Inflammatory macrophage (primary cell): ENCODE data around the gene CBFA2T2.
"Not testable (repeated sequence)": the region's sequence is repeated elsewhere in the genome, so short reads cannot be mapped to it uniquely, and the experiment has no call there.

Experiments
- DNase-seq, 2 donors: peaks; one replicate each; pipeline ENCODE4 v3.0.0-alpha.2; 2020 to 2022

Gene CBFA2T2

DNA sequence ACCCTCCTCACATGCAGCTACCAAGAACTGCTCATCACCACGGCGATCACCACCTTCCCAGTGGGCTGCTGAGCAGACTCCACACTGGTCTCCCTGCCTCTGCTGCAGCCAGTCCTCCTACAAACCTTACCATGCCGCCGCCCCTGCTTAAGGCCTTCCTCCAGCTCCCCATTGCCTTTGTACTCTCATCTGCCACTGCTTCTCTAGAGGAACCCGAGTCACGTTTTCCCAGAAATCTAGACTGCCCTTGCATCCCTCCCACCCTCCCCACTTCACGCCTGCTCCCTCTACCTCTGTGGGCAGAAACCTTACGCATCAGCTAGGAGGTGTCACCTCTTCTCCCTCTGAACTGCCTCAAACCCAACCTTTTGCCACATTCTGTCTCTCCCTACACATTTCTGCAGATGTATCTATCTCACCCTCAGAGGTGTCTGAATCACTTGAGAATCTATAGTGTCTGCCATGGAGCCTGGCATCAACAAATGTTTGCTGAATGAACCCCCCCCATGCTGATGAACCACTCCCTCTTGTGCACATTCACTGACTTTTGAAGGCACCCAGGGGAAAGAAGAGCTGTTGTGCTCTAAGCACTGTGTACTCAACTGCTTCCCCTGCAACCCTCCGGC lies 191.9 kb downstream of the CBFA2T2 start:
- no peak for DNase-seq

DNA sequence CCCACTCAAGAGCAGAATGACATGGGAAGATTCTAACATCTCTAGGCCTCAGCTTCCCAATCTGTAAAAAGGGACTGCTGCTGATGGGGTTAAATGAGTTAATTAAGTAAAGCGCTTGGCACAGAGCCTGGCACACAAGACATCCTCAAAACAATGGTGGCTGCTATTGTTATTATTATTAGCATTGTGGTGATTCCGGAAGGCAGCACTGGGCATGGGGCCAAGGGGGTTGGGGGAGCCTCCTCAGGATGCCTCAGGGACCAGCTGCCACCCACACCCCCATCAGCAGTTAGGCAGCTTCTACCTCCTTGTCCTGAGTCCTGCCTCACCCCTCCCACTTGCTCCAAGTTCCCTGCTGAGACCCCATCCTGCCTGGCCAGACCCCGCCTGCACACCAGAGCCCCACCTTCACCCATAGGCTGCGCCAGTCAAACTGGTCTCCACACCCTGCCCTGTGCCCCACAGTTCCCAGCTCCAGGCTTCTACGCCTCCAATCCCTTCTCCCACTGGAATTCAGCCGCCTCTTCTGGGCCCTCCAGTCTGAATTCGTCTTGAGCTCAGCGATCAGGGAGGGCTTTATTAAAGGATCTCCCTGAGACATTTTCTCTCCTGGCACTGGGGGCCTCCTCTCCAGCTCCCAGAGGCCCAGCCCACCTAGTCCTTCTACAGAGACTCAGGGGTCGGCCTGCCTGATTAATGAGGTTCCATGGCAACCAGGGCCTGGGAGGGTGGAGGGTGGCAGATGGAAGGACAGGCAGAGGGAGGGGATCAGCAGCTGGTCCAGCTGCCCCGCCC lies 194.8 kb downstream of the CBFA2T2 start:
- no peak for DNase-seq

DNA sequence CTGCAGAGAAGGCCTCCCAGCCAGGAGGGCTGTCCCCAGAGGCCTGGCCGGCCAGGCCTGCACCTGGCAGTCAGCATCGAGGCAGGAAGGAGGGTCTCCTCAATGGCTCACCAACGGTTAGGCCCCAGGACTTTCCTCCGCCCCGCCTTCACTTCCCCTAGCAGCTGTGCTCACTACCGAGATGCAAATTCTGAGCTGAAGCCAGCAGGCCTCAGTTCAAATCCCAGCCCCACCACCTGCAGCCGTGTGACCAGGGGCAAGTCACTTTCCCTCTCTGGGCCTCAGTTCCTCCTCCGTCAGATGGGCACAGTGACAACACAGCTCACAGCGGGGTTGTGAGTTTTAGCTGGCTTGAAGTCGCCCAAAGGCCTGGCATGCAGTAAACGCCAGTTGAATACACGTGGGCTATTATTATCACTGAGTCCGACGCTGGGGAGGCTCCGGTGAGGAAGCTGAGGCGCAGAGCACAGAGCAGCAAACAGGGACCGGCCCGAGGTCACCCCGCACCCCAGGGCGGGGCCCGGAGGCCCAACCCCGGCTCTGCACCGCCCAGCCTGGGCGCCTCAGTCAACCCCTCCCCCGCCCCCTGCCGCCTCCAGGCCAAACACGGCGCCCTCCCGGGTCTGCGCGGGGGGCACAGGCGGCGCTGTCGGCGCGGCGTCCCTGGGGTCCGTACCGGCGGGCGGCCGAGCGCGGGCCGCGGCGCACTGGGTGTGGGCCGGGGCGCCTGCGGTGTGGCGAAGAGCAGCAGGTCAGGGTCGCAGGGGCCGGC lies 195.6 kb downstream of the CBFA2T2 start:
- DNase-seq, result peak; percentile 45 to 56

DNA sequence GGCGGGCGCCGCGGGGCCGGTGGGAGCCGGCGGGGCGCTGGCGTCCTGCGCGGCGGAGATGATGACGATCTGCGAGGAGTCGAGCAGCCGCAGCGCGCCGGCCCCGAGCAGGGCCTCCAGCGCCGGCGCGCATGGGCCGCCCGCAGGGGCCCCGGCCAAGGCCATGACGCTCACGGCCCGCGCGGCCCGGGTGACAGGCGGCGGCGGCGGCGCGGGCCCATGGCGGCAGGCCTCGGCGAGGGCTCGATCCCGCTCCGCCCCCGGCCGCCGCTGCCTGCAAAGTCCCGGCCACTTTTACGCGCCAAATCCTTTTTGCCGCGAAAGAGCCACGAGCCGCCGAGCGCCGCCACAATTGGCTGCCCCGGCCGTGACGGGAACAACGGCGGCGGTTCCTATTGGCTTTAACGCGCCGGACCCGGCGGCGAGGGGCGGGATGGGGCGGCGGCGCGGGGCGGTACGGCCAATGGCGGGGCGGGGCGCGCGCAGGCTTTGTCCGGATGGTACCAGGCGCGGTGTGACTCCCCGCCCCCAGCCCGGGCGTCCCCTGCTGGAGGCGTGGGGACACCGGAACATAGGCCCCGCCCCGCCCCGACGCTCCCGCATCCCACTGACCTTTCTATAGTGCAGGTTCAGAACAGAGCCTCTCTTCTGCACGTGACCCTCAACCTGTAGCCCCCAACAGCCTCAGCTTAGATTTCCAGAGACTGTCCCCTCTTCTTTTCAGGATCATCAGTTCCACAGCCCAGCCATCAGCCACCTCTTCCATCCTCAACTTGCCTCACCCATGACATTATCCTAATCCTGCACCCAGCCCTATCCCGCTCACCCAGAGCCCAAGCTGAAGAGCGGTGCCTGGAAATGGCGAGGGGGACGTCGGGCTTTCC lies 196.4 kb downstream of the CBFA2T2 start, which contains the start of gene E2F1:
Gene E2F1 (minus strand): TSS at position 286 of the 884 bp plus-strand sequence. CDS start 121 bp downstream, at position 165.
- peak; percentile 95 to 96 for DNase-seq

DNA sequence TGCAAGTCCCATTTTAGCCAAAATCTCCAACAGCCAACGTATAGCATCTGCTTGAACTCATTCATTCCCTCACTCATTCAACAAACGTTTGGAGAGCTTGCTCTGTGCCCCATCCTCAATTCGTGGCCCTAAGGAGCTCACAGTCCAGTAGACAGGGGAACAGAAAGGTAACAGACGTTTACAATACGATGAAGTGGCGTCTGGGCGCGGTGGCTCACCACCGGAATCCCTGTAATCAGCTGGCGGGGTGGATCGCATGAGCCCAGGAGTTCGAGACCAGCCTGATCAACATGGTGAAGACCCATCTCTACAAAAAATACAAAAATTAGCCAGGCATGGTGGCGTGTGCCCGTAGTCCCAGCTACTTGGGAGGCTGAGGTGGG lies 197.1 kb downstream of the CBFA2T2 start:
- no peak for DNase-seq

DNA sequence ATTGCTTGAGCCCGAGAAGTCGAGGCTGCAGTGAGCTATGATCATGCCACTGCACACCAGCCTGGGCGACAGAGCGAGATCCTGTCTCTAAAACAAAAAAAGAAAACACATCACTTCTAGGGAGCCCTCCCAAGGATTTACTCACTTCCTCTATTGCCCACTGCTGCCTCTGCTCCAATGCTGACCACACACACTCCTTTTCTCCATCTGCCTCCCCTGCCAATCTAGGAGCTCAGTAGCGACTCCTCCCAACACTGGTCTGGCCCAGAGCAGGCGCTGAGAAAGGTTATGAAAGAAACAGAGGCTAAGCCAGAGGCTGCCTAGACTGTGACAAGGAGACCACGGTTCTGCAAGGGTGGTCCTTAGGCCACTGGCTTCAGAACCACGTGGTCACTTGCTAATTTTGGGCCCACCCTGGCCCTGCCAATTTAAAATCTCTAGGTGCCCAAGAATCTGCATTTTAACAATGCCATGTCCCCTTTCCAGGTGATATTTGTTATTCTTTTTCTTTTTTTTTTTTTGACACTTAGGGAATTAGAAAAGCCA lies 197.5 kb downstream of the CBFA2T2 start:
- DNase-seq, result peak; percentile 58 to 67

DNA sequence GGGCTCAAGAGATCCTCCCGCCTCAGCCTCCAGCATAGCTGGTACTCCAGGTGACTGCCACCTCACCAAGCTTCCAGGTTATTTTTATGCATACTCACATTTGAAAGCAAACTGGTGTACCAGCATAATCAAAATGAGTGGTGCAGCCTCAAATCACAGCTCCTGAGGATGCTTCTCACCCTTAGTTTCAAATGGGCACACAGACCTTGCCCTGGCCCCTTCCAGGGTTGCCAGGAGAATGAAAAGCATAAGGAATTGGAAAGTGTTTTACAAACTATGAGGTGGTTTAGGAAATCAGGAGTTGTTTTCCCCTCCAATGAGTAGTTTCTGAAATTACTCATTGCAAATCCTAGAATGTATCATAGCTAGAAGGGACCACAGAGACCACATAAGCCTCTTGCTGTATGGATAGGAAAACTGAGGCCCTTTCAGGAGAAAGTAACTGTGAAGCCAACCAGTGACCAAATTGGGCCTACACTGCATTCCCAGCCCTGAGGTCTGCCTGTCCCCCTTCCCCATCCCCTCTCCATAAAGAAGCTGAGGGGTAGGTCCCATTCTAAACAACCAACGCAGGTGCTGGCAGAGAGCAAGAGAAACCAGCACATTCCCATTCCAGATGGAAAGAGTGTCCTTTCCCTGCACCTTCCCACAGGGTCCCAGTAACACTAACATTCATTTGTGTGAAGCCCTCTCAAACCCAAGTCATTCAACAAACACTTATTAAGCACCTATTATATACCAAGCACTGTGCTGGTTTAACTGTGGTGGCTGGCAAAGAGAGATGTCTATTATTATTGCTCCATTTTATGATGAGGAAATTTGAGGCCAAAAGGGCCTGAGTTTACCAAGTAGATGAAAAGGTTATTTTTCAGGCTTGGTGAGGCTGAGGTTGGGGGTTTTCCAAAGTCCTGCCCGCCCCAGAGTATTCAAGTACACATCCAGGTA lies 198.4 kb downstream of the CBFA2T2 start:
- DNase-seq, result no peak

DNA sequence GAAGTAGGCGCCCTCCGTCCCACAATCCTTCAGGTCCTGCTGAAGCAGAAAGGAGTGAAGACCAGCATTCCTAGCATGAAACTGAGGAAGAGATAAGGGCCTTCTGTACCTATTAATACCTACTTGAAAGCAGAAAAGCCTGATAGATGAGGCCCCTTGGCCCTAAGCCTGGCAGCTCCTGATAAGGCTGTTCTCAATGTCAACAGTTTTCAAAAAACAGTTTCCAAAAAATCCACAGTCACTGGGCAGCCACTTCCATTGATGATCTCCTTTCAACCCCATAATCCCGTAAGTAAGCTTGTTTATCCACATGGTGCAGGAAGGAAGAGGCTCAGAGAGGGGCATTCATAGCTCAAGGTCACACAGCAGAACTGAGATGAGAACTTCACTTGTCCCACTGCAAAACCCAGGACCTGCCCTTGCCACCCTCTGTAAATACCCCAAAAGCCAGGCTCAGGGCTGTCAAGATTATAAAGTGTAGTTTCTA lies 199.1 kb downstream of the CBFA2T2 start:
- DNase-seq, result no peak

DNA sequence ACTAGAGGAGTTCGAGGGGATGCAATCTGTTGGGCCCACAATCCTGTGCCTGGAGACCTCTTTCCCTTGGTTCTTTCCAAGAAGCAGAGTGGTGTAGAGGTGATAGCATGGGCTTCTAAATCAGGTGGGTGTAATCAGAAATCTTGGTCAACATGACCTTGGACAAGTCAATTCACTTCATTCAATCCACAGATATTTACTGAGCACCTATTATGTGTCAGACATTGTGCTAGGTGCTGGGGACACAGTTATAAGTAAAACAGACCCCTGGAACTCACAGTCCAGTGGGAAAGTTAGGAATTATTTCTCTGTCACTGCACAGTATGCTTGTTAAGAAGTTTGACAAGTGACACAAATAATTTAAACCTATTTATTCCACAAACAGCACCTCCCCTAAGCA lies 199.6 kb downstream of the CBFA2T2 start:
- no peak for DNase-seq

DNA sequence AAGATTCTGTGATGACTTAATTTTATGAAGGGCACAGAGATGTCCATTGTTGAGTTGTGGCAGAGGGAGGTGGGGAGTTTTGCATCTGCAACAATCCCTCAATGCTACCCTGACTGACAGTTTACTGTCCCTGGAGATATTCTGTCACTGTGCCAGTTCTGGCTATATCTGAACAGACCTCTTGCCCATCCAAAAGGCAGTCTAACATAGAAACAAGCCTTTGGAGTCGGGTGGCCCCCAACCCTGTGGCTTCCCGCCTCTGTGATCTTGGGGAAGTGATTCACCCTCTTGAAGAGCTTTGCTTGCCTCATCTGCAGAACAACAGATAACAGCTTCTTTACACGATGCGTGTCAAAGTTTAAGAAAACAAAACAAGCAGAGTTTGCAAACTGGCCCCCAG lies 200.1 kb downstream of the CBFA2T2 start:
- peak; percentile 46 to 73 for DNase-seq

DNA sequence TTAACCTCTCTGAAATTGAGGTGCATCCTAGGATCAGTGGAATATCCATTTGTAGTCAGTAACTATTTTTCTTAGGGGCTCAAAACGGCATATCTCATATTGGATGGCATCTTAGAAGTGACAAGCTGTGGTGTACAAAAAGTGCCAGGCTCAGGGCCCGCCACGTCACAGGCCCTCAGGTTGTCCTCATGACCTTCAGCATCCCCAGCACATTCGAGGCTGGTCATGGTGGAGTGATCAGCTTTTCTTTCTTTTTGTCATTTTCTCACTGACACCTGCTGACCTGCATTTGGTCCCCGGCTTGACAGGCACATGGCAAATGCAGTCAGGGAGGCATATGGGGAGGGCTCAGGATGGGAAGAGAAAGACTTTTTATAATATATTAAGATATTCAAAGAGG lies 203.4 kb downstream of the CBFA2T2 start:
- no peak for DNase-seq

DNA sequence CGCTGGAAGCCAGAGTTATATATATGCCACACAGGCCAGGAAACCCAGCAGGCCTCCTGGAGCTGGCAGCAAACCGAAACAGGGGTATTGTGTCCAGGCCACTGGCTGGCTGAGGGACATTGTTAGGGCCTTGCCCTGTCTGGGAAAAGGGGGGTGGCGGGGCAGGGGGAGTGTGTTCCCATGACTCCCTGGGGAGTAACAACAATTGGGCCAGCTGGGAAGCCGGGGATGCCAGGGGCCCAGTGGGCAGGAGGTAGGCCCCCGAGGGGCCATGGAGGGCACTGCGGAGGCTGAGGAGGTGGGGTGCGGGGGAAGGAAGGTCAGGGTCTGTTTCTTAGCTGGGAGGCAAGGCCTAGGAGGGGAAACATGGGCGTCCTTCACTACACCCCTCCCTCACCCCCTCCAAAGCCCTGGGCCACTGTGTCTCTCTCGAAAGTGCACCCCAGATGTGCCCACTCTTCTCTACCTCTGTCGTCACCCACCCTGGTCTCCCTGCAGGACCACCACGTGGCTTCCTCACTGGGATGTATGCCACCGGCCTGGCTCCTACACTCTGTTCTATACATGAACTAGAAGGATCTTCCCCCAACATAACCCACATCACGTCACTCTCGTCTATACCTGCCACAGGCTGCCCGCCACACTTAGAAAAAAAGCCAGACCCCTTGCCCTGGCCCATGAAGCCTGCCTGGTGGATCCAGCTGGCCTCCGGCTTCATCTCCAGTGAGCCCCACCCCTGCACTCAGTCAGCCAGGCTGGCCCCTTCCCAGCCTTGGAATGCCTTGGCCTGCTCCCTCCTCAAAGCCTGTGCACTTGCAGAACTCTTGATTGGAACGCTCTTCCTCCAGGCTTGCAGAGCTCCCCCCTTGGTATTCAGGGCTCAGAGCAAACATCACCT lies 204.1 kb downstream of the CBFA2T2 start:
- DNase-seq, result no peak

DNA sequence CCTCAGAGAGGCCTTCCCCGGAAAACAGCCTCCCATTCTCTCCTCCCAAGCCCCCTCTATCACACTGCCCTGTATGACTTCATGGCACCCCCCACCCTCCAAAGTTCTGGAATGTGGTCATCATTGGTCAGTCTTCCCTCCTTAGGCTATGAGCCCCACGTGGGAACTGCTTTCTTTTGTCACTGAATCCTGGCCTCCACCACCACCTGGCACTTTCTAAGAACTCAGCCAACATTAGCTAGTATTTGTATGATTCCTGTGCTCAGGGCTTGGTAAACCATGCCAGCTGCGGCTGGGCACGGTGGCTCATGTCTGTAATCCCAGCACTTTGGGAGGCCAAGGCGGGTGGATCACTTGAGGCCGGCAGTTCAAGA lies 204.7 kb downstream of the CBFA2T2 start:
- no peak for DNase-seq

DNA sequence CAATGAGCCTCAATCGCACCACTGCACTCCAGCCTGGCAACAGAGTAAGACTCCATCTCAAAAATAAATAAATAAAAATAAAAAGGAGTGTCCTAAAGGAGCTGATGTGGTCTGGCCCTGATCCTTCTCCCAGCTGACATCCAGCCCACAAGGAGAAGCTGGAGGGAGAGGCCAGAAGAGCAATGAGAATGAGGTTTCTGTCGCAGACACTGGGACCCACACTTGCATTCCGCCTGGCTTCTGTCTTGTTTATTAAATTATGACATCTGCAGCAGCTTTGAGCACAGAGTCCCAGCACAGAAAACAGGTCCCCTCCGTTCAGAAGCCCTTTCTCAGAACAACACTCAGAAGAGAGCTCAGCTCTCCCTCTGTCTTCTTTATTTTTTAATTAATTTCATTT lies 206.6 kb downstream of the CBFA2T2 start:
- no peak for DNase-seq

DNA sequence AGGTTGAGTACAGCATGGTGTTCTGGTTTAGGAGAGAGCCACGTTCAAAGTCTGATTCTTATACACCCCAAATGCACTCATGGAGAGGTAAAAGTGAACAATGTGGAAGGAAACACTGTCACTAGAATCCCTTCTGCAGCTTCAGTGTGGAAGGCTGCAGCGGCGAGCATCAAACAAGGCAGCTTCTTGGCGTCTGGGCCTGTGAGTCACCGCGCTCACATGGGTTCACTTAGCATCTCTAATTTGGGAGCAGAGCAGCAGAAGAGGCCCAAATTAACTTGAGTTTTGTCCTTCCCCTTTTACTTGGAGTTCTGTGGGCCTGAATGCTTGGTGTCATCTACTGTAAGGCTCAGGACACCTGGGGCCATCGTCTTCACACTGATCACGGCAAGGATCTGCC lies 207.2 kb downstream of the CBFA2T2 start:
- DNase-seq, result no peak

DNA sequence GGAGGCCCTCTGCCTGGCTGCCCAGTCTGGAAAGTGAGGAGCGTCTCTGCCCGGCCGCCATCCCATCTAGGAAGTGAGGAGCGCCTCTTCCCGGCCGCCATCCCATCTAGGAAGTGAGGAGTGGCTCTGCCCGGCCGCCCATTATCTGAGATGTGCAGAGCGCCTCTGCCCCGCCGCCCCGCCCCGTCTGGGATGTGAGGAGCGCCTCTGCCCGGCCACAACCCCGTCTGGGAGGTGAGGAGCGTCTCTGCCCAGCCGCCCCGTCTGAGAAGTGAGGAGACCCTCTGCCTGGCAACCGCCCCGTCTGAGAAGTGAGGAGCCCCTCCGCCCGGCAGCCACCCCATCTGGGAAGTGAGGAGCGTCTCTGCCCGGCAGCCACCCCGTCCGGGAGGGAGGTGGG lies 209.1 kb downstream of the CBFA2T2 start:
- not testable (repeated sequence) for DNase-seq
